Sciatic nerve (tissue), 2 donors: Measurements from ENCODE around the gene SEPTIN10. TPM values are rescaled to one million over a fixed set of nuclear protein-coding genes. Genes with fewer than 3 reads are reported as not detected.
"Not testable (repeated sequence)": the region's sequence is repeated elsewhere in the genome, so short reads cannot be mapped to it uniquely, and the experiment has no call there.

Experiments used
- ATAC-seq: fragments of 200-7000 bp; cut with Tn5 transposase; one replicate; pipeline ENCODE4 v1.9.1; 2020; ENCODE audit warnings: mild to moderate bottlenecking, moderate library complexity
- DNase-seq: peaks from one replicate; pipeline ENCODE4 v3.0.0-alpha.2; 2020; ENCODE audit warnings: low spot score
- intact Hi-C: fragments of 100-400 bp; cut with DNase I; formaldehyde crosslinking; loops from one replicate; pipeline ENCODE4 v1.14.2; 2022
- total RNA-seq: library from RNA; stranded (reverse); fragmentation: NEBNext Ultra II Directional; extraction: Animal tissue kit (Norgen Biotek cat#: 25700); gene quantifications from one replicate; pipeline ENCODE4 v1.2.1, GENCODE V29; 2021
- donor health status: DM: no; HTN: no; CAD: no.
- donor health status: DM: no; HTN: no; CAD: no.

The SEPTIN10 gene
- total RNA-seq, 1 donor from 2014 or later, result 135 TPM

- DNase-seq, result no peak
- peak; percentile 68 for ATAC-seq
- intact Hi-C loops, result no loop called here
Measured at GRCh38 chr2:109636317-109636716, 22.6 kb upstream of the SEPTIN10 start.

GRCh38 chr2:109635426-109636304 lies 21.9 kb upstream of the SEPTIN10 start:
- intact Hi-C loops, result no loop called here
- no peak for ATAC-seq
- no peak for DNase-seq

- intact Hi-C loops, result no loop called here
- ATAC-seq, result no peak
- DNase-seq, result no peak
Measured at GRCh38 chr2:109633284-109633961, 19.7 kb upstream of the SEPTIN10 start.

- intact Hi-C loops, result no loop called here
- ATAC-seq, result no peak
- no peak for DNase-seq
Measured at GRCh38 chr2:109632158-109632789, 18.5 kb upstream of the SEPTIN10 start.

GRCh38 chr2:109631741-109632140 lies 18.0 kb upstream of the SEPTIN10 start:
- intact Hi-C loops, result no loop called here
- ATAC-seq (no peak), DNase-seq (no peak)

GRCh38 chr2:109630441-109631430 lies 17.0 kb upstream of the SEPTIN10 start:
- ATAC-seq (no peak), DNase-seq (no peak)
- intact Hi-C loops, result no loop called here

- DNase-seq (no peak), ATAC-seq (no peak)
- intact Hi-C loops, result no loop called here
Measured at GRCh38 chr2:109629867-109630266, 16.1 kb upstream of the SEPTIN10 start.

GRCh38 chr2:109628321-109628720 lies 14.6 kb upstream of the SEPTIN10 start:
- ATAC-seq, DNase-seq, intact Hi-C loops: not testable (repeated sequence)

- ATAC-seq (no peak), DNase-seq (no peak)
- intact Hi-C loops, result no loop called here
Measured at GRCh38 chr2:109624339-109624738, 10.6 kb upstream of the SEPTIN10 start.

- ATAC-seq, result no peak
- DNase-seq, result no peak
- intact Hi-C loops, result no loop called here
Measured at GRCh38 chr2:109623923-109624322, 10.2 kb upstream of the SEPTIN10 start.

- intact Hi-C loops, result no loop called here
- ATAC-seq, result no peak
Measured at GRCh38 chr2:109623297-109623696, 9.5 kb upstream of the SEPTIN10 start.

GRCh38 chr2:109619032-109619615 lies 5.4 kb upstream of the SEPTIN10 start:
- intact Hi-C loops, result no loop called here
- no peak for ATAC-seq

More at GRCh38 chr2:109623297-109623696, 9.5 kb upstream of the SEPTIN10 start:
- no peak for DNase-seq

GRCh38 chr2:109616184-109616583 lies 2.4 kb upstream of the SEPTIN10 start:
- intact Hi-C loops, result no loop called here
- DNase-seq (no peak), ATAC-seq (no peak)

More at GRCh38 chr2:109619032-109619615, 5.4 kb upstream of the SEPTIN10 start:
- no peak for DNase-seq

GRCh38 chr2:109615637-109616144 lies 1.9 kb upstream of the SEPTIN10 start:
- DNase-seq (no peak), ATAC-seq (no peak)
- intact Hi-C loops, result no loop called here

GRCh38 chr2:109614715-109615636 lies 1.2 kb upstream of the SEPTIN10 start:
- DNase-seq (peak; percentile 70), ATAC-seq (no peak)
- intact Hi-C loops, result no loop called here

- intact Hi-C loops, result no loop called here
- DNase-seq, result peak; percentile 81
- ATAC-seq, result peak; percentile 14
Measured at GRCh38 chr2:109613081-109613921, 465 bp downstream of the SEPTIN10 start.
